ENCODE results near the gene UBE2O.

DNA sequence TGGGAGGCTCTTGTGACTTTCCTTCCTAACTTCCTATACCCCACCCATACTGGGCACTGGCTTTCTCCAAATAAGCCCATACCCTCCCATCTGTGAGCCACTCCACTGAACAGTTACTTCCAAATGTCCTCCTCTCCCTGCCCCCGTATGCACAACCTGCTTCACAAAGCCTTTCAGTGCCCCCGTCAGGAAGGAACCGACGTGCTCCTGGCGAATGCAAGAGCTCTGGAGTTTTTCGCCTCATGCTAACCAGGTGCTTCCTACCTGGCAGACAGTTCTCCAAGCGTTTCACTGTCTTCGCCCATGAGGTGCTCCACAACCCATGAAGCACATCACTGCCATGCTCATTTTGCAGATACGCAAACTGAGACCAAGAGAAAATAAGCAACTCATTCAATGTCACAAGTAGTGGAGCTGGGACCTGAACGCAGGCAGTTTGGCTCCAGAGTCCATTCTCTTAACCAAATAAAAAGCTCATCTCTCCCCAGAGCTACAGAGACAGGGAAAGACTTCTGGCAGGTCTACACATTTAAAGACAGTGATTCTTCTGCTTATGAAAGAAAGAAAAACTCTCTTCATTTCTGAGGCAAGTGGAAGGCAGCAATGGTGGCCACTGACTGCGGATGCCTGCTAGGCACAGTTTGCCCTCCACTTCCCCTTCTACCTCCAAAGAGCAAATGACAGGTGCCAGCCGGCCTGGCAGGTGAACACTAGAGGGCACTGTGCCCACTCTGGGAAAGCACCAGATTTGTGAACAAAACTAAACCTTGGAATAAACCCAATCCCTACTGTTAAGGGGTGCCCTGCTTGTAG lies 44.7 kb downstream of the UBE2O start:
- TF ChIP-seq, protein P1, sequence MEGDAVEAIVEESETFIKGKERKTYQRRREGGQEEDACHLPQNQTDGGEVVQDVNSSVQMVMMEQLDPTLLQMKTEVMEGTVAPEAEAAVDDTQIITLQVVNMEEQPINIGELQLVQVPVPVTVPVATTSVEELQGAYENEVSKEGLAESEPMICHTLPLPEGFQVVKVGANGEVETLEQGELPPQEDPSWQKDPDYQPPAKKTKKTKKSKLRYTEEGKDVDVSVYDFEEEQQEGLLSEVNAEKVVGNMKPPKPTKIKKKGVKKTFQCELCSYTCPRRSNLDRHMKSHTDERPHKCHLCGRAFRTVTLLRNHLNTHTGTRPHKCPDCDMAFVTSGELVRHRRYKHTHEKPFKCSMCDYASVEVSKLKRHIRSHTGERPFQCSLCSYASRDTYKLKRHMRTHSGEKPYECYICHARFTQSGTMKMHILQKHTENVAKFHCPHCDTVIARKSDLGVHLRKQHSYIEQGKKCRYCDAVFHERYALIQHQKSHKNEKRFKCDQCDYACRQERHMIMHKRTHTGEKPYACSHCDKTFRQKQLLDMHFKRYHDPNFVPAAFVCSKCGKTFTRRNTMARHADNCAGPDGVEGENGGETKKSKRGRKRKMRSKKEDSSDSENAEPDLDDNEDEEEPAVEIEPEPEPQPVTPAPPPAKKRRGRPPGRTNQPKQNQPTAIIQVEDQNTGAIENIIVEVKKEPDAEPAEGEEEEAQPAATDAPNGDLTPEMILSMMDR (conservative IDR thresholded peaks at IDR 0.05; ENCODE audit: low read depth, low read length) = peak; percentile 99
- TF ChIP-seq EZH2 (IDR thresholded peaks at IDR 0.05; ENCODE audit: low read length, unreplicated experiment) = no peak

Data from PC-3 (cell line).